Measurements from ENCODE around the gene SERTAD2.

GRCh38 chr2:64613276-64613675 lies 40.4 kb downstream of the SERTAD2 start:
- TF ChIP-seq CTCF (IDR thresholded peaks at IDR 0.05) (no peak), POLR2AphosphoS5 (IDR thresholded peaks at IDR 0.05) (no peak), POLR2A (IDR thresholded peaks at IDR 0.05) (no peak)

All from transverse colon (tissue), 4 donors.